Ecto neural progenitor cell (in vitro differentiated cells): Measurements from ENCODE around the gene TBC1D12.
"Not testable (repeated sequence)": the region's sequence is repeated elsewhere in the genome, so short reads cannot be mapped to it uniquely, and the experiment has no call there.

Source experiments
- DNase-seq: peaks from one replicate; pipeline ENCODE4 v3.0.0-alpha.2; 2018; ENCODE audit warnings: low spot score

The TBC1D12 gene

DNA sequence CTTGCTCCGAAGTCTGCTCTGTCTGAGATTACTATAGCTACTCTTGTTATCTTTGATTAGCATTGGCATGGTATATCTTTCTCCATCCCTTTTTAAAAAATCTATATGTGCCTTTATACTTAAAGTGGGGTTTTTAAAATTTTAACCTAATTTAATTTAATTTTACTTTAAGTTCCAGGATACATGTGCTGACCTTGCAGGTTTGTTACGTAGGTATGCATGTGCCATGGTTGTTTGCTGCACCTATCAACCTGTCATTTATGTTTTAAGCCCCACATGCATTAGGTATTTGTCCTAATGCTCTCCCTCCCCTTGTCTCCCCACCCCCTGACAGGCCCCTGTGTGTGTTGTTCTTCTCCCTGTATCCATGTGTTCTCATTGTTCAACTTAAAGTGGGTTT lies 54.6 kb downstream of the TBC1D12 start:
- DNase-seq = no peak

DNA sequence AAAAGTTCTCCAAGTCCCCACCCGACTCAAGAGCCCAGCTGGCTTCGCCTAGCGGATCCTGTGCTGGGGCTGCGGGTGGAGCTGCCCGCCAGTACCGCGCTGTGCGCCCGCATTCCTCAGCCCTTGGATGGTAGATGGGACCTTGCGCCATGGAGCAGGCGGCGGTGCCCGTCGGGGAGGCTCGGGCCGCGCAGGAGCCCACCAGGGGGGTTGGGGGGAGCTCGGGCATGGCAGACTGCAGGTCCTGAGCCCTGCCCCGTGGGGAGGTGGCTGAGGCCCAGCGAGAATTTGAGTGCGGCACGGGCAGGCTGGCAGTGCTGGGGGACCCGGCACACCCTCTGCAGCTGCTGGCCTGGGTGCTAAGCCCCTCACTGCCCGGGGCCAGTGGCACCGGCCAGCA lies 57.0 kb downstream of the TBC1D12 start:
- DNase-seq = no peak

DNA sequence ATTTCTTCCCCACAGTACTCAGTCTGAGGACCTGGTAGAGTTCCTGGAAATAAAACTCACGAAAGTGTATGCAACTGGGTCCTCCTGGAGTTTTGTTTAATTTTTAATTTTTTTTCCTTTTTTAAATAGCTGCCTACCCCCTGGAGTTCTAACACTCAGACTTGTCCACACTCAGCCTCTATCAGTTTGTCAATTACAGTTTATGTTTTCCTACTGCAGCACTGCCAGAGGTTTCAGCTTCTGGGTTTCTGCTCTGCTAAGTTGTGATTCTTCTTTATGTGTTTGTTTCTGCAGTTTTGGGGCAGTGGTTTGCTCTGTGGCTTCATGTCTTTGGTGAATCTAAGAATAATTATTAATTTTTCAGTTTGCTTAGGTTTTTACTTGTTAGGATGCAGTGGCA lies 59.2 kb downstream of the TBC1D12 start:
- DNase-seq = no peak

DNA sequence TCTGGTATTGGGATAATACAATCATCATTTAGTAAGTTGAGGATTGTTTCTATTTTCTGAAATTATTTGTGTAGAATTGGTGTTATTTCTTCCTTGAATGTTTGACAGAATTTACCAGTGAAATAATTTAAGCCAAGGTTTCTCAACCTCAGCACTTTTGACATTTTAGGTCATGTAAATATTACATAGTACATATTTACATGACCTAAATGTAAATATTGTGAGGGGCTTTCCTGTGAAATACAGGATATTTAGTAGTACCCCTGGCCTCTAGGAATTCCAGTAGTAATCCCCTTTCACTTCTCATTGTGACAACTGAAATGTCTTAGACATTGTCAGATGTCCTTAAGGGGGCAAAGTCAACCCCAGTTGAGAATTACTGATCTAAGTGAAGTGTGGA lies 59.8 kb downstream of the TBC1D12 start:
- DNase-seq = no peak

DNA sequence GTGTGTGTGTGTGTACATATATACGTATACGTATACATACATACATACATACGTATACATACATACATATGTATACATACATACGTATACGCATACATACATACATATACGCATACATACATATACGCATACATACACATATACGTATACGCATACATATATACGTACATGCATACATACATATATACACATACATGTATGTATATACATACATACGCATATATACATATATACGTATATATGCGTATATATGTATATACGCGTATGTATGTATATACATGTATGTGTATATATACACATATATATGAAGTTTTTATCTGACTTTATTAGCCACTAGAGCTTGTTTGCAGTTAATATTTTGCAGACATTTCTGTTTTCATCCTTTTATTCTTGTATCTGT lies 63.3 kb downstream of the TBC1D12 start:
- DNase-seq = no peak

DNA sequence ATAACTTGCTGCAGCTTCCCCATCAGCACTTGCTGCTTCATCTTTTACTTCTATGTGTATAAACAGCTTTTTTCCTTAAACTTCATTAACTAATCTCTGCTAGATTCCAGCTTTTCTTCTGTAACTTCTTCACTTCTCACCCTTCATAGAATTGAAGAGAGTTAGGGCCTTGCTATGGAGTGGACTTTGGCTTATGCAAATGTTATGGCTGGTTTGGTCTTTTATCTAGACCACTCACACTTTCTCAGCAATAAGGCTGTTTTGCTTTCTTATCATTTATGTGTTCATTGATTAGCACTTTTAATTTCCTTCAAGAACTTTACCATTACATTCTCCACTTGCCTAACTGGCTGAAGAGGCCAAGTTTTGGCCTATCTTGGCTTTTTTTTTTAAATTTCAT lies 79.1 kb downstream of the TBC1D12 start:
- no peak for DNase-seq

DNA sequence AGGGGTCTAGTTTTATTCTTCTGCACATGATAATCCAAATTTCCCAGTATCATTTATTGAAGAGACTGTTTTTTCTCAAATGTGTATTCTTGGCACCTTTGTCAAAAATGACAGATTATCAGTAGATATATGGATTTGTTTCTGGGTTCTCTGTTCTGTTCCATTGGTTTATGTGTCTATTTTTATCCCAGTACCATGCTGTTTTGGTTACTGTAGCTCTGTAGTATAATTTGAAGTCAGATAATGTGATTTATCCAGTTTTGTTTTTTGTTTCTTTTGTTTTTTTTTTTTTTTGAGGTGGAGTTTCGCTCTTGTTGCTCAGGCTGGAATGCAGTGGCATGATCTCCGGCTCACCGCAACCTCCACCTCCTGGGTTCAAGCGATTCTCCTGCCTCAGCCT lies 81.6 kb downstream of the TBC1D12 start:
- DNase-seq = no peak

DNA sequence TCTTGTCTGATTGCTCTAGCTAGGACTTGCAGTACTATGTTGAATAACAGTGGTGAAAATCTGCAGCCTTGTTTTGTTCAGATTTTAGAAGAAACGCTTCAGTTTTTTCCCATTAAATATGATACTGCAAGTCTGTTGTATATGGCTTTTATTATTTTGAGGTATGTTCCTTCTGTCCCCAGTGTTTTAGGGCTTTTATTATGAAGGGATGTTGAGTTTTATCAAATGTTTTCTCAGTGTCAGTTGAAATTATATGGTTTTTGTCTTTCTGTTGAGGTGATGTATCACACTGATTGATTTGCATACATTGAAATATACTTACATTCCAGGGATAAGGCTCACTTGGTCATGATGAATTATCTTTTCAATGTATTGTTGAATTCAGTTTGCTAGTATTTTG lies 82.8 kb downstream of the TBC1D12 start:
- no peak for DNase-seq

DNA sequence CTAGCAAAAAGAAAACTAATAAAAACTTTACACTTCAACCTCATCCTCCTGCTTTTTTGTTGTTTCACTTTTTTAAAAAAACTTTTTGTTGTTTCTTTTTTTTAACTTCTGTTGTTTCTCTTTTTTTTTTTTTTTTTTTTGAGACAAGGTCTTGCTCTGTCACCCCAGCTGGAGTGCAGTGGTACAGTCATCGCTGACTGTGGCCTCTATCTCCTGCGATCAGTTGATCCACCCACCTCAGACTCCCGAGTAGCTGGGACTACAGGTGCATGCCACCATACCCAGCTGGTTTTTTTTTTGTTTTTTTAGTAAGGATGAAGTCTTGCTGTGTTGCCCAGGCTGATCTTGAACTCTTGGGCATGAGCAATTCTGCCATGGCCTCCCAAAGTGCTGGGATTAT lies 85.2 kb downstream of the TBC1D12 start:
- DNase-seq = no peak

DNA sequence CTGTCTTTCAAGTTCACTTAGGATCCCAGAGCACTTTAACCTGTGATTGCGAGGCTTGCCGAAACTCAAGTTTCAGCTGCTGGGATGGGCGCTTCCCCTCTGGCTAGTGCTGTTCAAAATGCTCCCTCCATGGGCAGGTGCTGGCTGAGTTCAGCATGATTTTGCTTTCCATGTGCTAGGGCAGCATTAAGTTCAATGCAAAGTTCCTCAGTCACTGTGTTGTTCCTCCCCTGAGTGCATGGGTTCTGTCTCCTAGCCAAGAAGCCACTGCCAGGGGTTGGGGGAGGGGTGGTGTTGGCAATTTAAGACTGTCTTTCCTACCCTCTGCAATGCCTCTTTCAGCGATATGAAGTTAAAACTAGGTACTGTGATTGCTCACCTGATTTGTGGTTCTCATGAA lies 86.8 kb downstream of the TBC1D12 start:
- no peak for DNase-seq

DNA sequence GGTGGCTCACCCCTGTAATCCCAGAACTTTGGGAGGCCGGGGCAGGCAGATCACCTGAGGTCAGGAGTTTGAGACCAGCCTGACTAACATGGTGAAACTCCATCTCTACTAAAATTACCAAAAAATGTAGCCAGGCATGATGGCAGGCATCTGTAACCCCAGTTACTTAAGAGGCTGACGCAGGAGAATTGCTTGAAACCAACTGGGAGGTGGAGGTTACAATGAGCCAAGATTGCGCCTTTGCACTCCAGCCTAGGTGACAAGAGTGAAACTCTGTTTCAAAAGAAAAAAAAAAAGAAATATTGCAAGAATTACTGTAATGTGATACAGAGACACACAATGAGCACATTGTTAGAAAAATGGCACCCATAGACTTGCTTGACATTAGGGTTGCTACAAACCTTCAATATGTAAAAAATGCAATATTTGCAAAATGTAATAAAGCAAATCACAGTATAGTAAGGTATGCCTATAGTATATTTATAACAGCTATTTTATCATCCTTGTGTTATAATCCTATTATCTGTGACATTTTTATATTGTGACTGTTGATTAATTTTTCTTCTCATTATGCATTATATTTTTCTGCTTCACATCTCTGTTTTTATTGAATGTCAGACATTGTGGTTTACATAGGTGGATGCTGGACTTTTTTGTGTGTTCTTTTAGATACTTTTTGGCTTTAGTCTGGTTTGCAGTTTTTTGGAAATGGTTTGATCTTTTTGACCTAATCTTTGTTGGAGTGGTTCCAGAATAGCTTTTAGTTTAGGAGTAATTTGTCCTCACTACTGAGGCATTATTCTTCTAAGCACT lies 87.8 kb downstream of the TBC1D12 start:
- DNase-seq = no peak

DNA sequence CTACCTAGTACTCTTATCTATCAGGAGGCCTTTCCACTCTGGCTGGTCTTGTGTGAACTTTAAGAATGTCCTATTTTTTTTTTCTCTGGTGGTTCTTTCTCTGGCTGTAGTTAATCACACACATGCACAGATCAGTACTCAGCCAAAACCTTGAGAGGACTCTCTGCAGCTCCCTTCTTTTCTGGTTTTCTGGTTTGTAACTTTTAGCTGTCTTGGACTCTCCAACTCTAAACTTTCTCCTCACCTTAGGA lies 88.4 kb downstream of the TBC1D12 start:
- no peak for DNase-seq

DNA sequence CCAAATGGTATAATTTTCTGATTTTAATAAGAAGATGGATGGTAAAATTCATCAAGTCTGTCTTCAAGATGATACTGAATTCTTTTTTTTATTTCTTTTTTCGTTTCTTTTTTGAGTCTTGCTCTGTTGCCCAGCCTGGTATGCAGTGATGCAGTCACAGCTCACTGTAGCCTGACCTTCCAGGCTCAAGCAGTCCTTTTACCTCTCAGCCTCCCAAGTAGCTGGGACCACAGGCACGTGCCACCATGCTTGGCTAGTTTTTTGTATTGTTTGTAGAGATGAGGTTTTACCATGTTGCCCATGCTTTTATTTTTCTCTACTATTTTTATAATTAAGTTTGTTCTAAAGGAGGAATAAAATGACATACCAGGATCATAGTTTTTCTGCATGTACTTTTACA lies 91.1 kb downstream of the TBC1D12 start:
- no peak for DNase-seq

DNA sequence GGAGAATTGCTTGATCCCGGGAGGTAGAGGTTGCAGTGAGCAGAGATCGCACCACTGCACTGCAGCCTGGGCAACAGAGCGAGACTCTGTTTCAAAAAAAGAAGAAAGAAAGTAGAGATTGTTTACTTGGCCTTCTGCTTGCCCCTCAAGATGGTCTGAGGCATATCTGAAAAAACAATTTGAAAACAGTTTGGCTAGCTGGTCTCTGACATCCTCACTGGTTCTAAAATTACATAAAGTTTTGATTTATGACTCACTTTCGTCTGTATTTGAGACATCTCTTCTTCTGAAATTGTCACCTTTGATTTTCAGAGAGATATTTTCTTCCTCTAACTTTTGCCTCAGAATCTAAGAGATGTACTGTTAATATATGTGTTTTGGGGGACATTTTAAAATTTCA lies 93.7 kb downstream of the TBC1D12 start:
- DNase-seq = no peak

DNA sequence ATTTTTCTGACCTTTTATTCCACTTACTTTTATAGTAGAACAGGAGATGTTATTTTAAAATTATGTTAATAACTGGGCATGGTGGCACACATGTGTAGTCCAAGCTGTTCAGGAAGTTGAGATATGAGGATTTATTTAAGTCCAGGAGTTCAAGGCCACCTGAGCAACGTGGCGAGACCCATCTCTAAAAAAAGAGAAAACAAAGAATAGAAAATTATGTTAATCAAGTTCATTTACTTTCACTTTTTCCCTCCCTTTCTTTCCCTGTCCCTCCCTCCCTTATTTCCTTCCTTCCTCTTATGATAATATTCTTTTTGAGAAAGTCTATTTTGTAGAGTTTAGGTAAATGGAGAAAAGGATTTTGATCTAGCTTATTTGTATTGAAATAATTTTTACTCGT lies 94.3 kb downstream of the TBC1D12 start:
- DNase-seq = no peak

DNA sequence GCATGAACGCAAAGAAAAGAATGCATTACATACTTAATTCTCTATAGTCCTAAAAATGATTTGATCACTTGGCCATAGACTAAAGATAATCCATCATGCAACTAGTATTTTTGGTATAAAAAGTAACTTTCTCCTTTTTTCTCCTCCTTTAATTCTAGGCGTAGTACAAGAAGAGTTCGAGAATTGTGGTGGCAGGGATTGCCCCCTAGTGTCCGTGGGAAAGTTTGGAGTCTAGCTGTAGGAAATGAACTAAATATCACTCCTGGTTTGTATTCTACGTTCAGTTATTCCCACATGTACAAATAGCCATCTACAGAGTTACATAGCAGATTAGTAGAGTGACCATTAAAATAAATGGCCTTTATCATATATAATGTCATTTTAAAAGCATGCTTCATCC lies 97.7 kb downstream of the TBC1D12 start:
- no peak for DNase-seq

DNA sequence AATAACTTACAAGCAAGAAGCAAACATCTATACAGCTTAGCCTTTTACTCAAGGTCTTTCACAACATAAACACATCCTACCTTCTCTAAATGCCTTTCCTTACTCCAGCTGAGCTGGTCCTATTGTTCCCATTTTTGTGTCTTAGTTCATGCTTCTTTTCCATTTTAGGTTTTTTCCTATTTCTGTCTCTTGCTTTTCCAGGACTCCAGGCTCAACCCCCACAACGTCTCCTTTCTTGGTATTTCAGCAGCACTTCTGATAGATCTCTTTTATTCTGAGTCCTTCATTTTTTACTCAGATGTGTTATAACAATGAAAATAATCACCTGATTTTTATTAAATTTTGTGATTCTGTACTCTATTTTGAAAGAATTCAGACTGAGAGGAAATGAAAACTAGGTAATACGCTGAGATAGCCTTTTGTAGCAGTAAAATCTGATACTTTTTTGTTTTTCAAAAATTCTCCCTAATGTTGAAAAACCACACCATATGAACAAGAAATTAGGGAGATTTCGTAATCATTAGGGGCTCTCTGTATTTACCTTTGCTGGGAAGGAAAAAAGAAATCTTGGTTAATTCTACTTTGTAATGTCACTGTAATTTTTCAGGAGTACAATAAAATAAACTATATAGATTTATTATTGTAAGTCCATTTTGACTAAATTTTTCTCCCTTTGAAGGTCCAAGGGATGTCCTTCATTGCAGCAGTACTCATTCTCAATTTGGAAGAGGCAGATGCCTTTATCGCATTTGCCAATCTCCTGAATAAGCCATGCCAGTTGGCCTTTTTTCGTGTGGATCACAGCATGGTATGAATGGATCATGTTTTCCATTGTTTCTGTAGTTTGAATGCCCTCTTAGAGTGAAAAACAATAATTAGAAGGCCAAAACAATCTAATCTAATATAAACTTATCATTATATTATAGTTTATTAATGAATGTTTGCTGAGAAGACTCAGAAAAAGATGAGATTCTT lies 119.2 kb downstream of the TBC1D12 start:
- no peak for DNase-seq

DNA sequence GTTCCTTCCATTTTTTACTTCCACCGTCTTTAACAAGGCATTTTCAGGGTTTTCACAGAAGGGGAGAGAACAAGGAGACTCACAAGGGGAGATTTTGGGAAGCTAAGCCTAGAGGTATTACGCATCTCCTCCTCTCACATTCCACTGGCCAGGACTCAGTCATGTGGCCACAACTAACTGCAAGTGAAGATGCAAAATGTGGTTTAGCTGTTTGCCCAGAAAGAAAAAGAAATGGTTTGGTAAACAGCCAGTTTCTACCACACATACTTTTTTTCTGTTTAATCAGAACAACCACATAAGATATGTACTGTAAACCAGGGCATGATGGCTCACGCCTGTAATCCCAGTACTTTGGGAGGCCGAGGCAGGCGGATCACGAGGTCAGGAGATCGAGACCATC lies 121.8 kb downstream of the TBC1D12 start:
- no peak for DNase-seq

DNA sequence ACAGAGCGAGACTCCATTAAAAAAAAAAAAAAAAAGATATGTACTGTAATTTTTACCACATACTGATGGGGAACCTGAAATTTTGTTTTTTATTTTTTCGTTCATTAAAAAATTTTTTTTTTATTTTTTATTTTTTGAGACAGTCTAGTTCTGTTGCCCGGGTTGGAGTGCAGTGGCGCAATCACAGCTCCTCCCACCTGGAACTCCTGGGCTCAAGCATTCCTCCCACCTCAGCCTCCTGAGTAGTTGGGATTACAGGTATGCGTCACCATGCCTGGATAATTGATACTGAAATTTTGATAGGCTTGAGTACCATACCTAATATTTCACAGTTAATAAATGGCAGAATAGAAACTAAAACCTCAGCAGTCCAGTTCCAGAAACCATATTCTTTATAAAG lies 122.4 kb downstream of the TBC1D12 start:
- no peak for DNase-seq

DNA sequence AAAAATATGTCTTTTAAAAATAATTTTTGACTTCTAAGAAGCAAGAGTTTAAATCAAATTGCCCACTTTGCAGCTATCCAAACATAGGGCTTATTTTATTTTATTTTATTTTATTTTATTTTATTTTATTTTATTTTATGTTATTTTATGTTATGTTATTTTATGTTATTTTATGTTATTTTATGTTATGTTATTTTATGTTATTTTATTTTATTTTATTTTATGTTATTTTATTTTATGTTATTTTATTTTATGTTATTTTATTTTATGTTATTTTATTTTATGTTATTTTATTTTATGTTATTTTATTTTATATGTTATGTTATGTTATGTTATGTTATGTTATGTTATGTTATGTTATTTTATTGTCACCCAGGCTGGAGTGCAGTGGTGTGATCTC lies 129.2 kb downstream of the TBC1D12 start:
- not testable (repeated sequence) for DNase-seq

DNA sequence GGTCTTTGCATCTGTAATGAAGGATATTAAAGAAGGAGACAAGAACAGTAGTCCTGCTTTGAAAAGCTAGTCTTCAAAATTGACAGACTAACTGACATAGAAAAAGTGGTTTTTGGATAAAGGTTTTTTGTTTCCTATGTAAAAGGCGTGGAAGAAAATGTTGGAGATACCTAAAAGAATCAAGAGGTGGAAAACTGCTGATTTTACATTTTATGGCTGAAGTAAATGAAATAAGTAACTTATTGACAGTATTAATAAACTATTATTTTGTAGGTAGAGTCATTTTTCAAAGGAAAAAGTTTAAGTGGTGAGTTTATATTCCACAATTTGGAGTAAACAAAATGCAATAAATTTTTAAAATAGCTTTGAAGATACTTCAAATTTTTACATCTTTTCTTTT lies 130.7 kb downstream of the TBC1D12 start:
- no peak for DNase-seq

DNA sequence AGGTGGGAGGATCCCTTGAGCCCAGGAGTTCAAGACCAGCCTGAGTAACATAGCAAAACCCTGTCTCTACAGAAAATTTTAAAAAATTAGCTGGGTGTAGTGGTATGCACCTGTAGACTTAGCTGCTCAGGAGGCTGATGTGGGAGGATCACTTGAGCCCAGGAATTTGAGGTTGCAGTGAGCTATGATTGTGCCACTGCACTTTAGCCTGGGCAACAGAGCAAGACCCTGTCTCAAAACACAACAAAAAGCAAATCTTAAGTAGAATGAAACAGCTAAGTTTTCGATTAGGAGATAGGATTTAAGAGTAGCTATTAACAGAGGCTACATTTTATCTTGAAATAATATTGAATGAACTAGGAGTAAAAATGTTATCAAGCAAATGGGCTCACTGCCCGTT lies 139.9 kb downstream of the TBC1D12 start:
- DNase-seq = not testable (repeated sequence)

DNA sequence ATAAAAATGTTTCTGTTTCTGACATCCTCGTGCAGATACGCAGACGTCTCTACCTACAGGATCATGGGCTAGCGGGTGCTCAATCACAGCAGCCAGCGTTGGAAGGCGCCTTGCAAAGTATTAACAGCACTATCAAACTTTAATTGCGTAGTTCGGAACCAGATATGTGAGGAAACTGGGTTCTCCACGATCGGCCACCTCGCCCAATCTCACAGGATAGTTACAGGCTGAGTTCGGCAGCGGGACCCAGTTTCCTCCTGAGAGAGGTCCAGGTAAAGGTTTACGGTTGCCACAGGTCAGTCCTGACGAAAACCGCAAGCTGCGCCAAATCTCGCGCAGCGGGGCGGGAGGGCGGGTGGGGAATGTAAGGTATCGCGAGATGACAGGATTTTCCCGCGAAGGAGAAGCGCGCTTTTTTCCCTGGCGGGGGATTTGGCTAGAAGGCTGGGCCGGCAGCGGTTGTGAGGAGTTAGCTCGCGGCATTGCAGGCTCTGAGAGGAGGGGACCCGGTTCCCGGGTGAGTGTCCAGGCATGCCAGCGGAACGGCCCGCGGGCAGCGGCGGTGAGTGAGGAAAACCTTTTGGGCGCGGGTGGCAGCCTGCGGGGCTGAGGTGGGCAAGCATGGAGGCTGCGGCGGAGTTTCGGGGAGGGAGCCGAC lies 143.2 kb downstream of the TBC1D12 start, which contains the start of gene HELLS:
HELLS (plus strand) TSS at position 398 of the 658 bp plus-strand sequence; CDS start at position 532, 134 bp downstream.
- peak; percentile 94 for DNase-seq
